Activated CD4-positive, alpha-beta memory T cell treated with anti-CD3 and anti-CD28 coated beads for 36 hours (primary cell): ENCODE measurements around the gene SDCCAG8. TPM values are rescaled to one million over a fixed set of nuclear protein-coding genes. Genes with fewer than 3 reads are reported as not detected.

ENCODE experiments used
- CTCF ChIA-PET: fragments of 350-600 bp; sonication (Branson Sonifier 250); formaldehyde crosslinking; loops from one replicate; lab custom pipeline; 2021; ENCODE audit warnings: antibody characterized with exemption, inconsistent platforms; lab: Charles Lee
- POLR2A ChIA-PET: fragments of 350-600 bp; sonication (Branson Sonifier 250); formaldehyde crosslinking; loops from one replicate; lab custom pipeline; 2021; ENCODE audit warnings: antibody characterized with exemption; lab: Charles Lee
- DNase-seq: peaks from one replicate; pipeline ENCODE4 v3.0.0-alpha.2; 2020
- H3K27ac Mint-ChIP-seq: one replicate; pipeline ENCODE4 v1.8.0; 2021; ENCODE audit warnings: mixed read lengths
- H3K27me3 Mint-ChIP-seq: one replicate; pipeline ENCODE4 v1.8.0; 2021; ENCODE audit warnings: mixed read lengths
- H3K36me3 Mint-ChIP-seq: one replicate; pipeline ENCODE4 v1.8.0; 2021; ENCODE audit warnings: mixed read lengths
- H3K4me1 Mint-ChIP-seq: one replicate; pipeline ENCODE4 v1.8.0; 2021; ENCODE audit warnings: low read depth, mixed read lengths
- H3K4me3 Mint-ChIP-seq: one replicate; pipeline ENCODE4 v1.8.0; 2021; ENCODE audit warnings: mild to moderate bottlenecking, mixed read lengths
- H3K9me3 Mint-ChIP-seq: one replicate; pipeline ENCODE4 v1.8.0; 2021; ENCODE audit warnings: mixed read lengths
- intact Hi-C: fragments of 100-400 bp; cut with micrococcal nuclease; formaldehyde crosslinking; loops from one replicate; pipeline ENCODE4 v1.15.1; 2023
- total RNA-seq, 2 experiments: library from RNA; stranded (reverse); gene quantifications; one replicate each; pipeline ENCODE4 v1.2.3, GENCODE V29; 2021

The SDCCAG8 gene
- total RNA-seq, 2 experiments from 2014 or later = 20.7 to 23.2 TPM

GRCh38 chr1:243477731-243478290, 222.0 kb downstream of the SDCCAG8 start:
- Mint-ChIP-seq H3K27me3 (no peaks in the 10 kb centered on the region), H3K27ac (no peak overlapping the region), H3K4me3 (no peak overlapping the region), H3K36me3 (peaks cover 15% of the 10 kb centered on the region), H3K9me3 (no peaks in the 10 kb centered on the region), H3K4me1 (peaks cover 18% of the 10 kb centered on the region)
- intact Hi-C loops = no loop called here
- DNase-seq = no peak
- POLR2A ChIA-PET = no interaction called here
- CTCF ChIA-PET = interaction anchor here (1.3 kb wide), 1 partner anchor 9 kb away, joined by 3 read pairs; no protein-coding TSS in a partner anchor

DNA sequence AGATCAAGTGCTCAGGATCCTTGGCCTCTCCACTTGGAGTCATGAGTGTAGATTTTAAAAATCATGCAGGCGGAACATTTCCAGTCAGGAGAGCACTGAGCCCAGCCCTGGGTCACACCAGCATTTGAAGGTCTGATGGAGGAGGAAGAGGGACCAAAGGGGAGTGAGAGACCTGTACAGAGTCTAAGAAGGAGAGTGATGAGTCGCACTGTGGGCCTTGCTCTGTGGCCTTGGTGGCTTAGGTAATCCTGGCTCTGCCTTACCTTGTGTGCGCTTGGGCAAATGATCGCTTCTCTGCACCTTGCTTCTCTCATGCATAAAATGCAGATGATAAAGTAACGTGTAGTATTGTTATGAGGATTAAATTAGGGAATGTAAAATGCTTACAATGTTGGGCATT, 225.3 kb downstream of the SDCCAG8 start:
- CTCF ChIA-PET = no interaction called here
- Mint-ChIP-seq H3K4me1 (peaks cover 16% of the 10 kb centered on the region), H3K27me3 (no peaks in the 10 kb centered on the region), H3K4me3 (no peak overlapping the region), H3K27ac (no peak overlapping the region), H3K36me3 (peaks cover 4% of the 10 kb centered on the region), H3K9me3 (no peaks in the 10 kb centered on the region)
- no peak for DNase-seq
- intact Hi-C loops = no loop called here
- POLR2A ChIA-PET = no interaction called here

DNA sequence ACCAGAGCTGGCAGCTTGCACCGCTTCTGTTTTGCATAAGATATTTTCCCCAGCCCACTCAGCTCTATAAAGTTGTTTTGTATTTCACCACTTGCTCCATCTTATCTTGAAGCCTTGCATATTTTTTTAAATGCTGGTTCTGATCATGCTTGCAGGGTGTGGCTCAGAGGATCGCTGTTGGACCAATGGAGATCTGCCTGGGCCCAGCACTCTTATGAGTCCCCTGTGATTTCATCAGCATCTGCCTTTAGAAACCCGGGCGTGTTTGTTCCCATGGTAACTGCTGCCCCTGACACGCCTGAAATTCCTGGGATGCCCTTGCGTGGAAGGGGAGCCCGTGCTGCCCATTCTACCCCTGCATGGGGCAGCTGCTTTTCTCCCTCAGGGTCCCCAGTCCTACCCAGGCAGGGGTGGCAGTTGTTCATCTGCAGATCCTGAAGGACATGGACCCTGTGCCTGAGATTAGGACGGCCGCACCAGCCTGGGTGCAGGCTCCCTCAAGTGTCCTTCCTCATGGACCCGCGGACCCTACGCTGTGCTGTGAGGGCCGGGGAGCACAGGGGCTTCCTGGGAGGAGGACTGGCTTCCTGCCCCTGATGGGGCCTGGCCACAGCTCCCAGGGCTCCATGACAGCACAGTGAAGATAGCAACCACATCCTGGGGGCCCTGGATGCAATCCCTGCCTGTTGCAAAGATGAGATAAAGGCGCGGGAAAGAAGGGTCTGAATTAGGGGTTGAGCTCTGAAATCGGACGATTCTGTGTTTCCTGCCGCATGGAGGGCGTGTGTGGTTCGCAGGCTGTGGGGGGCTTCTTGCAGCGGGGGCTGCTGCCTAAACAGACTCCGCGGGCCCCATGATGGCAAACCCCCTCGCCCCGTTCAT, 226.5 kb downstream of the SDCCAG8 start:
- peaks cover 16% of the 10 kb centered on the region for H3K4me1 Mint-ChIP-seq
- no peaks in the 10 kb centered on the region for H3K36me3 Mint-ChIP-seq
- peak overlapping the region; percentile 50 for H3K4me3 Mint-ChIP-seq
- intact Hi-C loops = no loop called here
- DNase-seq = peak; percentile 25
- CTCF ChIA-PET = no interaction called here
- no peaks in the 10 kb centered on the region for H3K9me3 Mint-ChIP-seq
- no peak overlapping the region for H3K27ac Mint-ChIP-seq
- POLR2A ChIA-PET = no interaction called here
- no peaks in the 10 kb centered on the region for H3K27me3 Mint-ChIP-seq

- ChIA-PET POLR2A (no interaction called here), CTCF (no interaction called here)
- DNase-seq = peak; percentile 17
- intact Hi-C loops = no loop called here
- no peak overlapping the region for H3K27ac Mint-ChIP-seq
- peaks cover 16% of the 10 kb centered on the region for H3K4me1 Mint-ChIP-seq
- no peaks in the 10 kb centered on the region for H3K9me3 Mint-ChIP-seq
- no peaks in the 10 kb centered on the region for H3K36me3 Mint-ChIP-seq
- peak overlapping the region; percentile 50 for H3K4me3 Mint-ChIP-seq
- no peaks in the 10 kb centered on the region for H3K27me3 Mint-ChIP-seq
Measured at GRCh38 chr1:243483071-243483771, 227.4 kb downstream of the SDCCAG8 start.

- Mint-ChIP-seq H3K27me3 (no peaks in the 10 kb centered on the region), H3K4me3 (no peak overlapping the region), H3K36me3 (no peaks in the 10 kb centered on the region), H3K9me3 (no peaks in the 10 kb centered on the region), H3K4me1 (peaks cover 16% of the 10 kb centered on the region), H3K27ac (no peak overlapping the region)
- intact Hi-C loops = no loop called here
- no peak for DNase-seq
- CTCF ChIA-PET = no interaction called here
- POLR2A ChIA-PET = interaction anchor here (0.5 kb wide), 1 partner anchor 41 kb away, joined by 7 read pairs; no protein-coding TSS in a partner anchor
Measured at GRCh38 chr1:243483952-243484351, 228.1 kb downstream of the SDCCAG8 start.

DNA sequence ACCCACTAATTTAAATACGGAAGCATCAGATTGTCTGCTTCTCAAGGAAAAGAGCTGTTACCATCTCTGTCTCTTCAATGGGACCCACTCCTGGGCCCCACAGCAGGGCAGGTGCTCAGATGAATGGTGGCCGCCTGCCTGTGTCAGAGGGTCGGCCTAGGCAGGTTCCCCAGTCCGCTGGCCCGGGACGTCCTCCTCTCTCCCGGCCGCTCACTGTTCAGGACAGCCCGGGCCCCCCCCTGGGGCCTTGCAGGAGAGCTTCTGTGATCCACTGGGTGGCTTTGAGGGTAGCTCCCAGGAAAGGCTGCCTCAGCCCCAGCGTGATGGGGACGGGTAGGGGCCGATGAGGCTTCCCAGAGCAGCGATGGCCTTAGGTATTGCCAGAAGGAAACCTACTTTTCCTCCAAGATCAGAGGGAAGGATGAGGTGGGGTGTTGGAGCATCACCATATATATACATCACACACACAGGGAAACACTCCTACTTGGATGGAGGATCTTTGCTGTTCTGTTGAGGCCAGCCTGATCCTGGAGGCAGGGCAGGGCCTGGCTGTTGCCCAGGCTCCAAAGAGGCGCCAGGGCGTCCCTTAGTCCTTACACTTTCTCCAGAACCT, 231.3 kb downstream of the SDCCAG8 start:
- no peak overlapping the region for H3K4me3 Mint-ChIP-seq
- intact Hi-C loops = no loop called here
- peaks cover 8% of the 10 kb centered on the region for H3K4me1 Mint-ChIP-seq
- POLR2A ChIA-PET = no interaction called here
- no peaks in the 10 kb centered on the region for H3K27me3 Mint-ChIP-seq
- CTCF ChIA-PET = no interaction called here
- no peaks in the 10 kb centered on the region for H3K36me3 Mint-ChIP-seq
- no peak for DNase-seq
- no peak overlapping the region for H3K27ac Mint-ChIP-seq
- no peaks in the 10 kb centered on the region for H3K9me3 Mint-ChIP-seq

DNA sequence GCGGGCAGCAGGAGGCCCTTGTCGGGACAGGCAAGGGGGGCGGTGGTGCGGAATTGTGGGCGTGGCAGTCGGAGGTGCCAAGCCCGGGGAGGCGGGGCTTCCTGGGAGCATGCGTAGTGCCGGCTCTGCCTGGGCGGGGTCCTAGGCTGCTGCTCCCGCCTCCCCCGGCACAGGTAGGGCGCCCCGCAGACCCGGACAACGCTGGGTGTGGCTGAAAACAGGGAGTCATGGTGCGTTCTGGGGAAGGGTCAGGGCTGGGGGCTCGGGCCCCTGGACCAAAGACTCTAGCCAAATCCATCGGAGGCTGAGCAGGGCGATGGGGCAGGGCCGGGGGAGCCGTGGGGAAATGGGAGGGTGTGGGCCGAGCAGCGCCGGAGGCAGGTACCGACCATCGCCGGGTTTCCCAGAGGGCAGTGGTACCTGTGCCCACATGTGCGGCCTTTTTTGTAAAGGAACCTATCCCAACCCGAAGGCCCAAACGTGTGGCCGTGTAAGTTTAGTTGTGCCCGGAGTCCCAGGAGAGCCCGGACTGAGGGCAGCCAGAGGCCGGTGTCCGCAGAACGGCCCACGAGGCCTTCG, 231.9 kb downstream of the SDCCAG8 start:
- CTCF ChIA-PET = interaction anchor here (0.9 kb wide), 1 partner anchor 144 kb away, joined by 3 read pairs; no protein-coding TSS in a partner anchor
- no peak overlapping the region for H3K4me3 Mint-ChIP-seq

GRCh38 chr1:243488459-243489157, 232.8 kb downstream of the SDCCAG8 start:
- CTCF ChIA-PET = interaction anchor here (0.9 kb wide), 1 partner anchor 145 kb away, joined by 3 read pairs; no protein-coding TSS in a partner anchor
- no peak overlapping the region for H3K4me3 Mint-ChIP-seq

More for the DNA sequence above, 231.9 kb downstream of the SDCCAG8 start:
- POLR2A ChIA-PET = no interaction called here
- Mint-ChIP-seq H3K36me3 (no peaks in the 10 kb centered on the region), H3K4me1 (peaks cover 2% of the 10 kb centered on the region), H3K9me3 (no peaks in the 10 kb centered on the region), H3K27ac (no peak overlapping the region), H3K27me3 (no peaks in the 10 kb centered on the region)
- no peak for DNase-seq
- intact Hi-C loops = no loop called here

GRCh38 chr1:243489158-243489527, 233.3 kb downstream of the SDCCAG8 start:
- intact Hi-C loops = no loop called here
- Mint-ChIP-seq H3K36me3 (no peaks in the 10 kb centered on the region), H3K4me1 (no peaks in the 10 kb centered on the region), H3K27me3 (no peaks in the 10 kb centered on the region), H3K27ac (no peak overlapping the region), H3K9me3 (no peaks in the 10 kb centered on the region), H3K4me3 (no peak overlapping the region)
- POLR2A ChIA-PET = no interaction called here
- CTCF ChIA-PET = no interaction called here
- no peak for DNase-seq

More at GRCh38 chr1:243488459-243489157, 232.8 kb downstream of the SDCCAG8 start:
- intact Hi-C loops = no loop called here
- no peaks in the 10 kb centered on the region for H3K27me3 Mint-ChIP-seq
- POLR2A ChIA-PET = no interaction called here
- H3K4me1 Mint-ChIP-seq = no peaks in the 10 kb centered on the region
- no peaks in the 10 kb centered on the region for H3K36me3 Mint-ChIP-seq
- DNase-seq = no peak
- H3K9me3 Mint-ChIP-seq = no peaks in the 10 kb centered on the region
- H3K27ac Mint-ChIP-seq = no peak overlapping the region

DNA sequence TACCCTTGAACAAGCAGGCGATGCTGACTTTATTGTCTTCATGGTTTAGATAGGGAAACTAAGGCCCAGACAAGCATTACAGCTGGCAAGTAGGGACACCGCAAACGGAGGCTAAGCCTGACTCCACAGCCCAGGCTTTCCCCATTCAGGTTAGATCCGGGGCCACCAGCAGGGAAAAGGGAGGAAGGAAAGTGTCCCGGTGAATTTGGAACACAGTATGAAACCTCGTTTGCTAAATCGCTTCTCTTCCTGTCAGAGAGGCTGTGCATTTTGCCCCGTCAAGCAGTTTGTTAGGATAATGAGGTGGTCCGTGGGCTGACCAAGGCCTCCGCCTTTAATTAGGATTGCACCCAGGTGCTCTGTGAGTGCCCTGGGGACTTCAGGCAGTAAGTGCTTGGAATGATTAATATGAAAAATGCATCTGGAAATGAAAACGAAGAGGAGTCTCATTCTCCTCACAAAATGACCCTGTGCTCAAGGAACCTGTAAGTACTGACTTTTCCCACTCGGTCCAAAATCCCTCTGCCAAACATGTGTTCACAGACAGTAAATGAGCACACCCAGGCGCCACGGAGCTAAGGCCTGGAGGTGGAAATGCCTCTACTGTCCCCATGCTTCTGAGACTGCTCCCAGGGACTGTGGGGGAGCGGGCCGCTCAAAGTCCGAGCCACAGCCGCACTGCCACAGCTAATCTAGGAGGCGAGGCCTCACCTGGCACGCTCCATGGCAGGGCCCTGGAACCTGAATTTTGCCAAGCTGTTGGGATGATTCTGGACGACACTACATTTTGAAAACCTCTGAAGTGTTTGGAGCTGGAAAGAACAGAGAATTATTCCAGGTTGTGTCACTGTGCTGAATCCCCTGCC, 234.1 kb downstream of the SDCCAG8 start:
- Mint-ChIP-seq H3K9me3 (no peaks in the 10 kb centered on the region), H3K4me1 (no peaks in the 10 kb centered on the region), H3K4me3 (no peak overlapping the region), H3K27ac (no peak overlapping the region), H3K36me3 (no peaks in the 10 kb centered on the region), H3K27me3 (no peaks in the 10 kb centered on the region)
- ChIA-PET CTCF (no interaction called here), POLR2A (no interaction called here)
- intact Hi-C loops = no loop called here
- no peak for DNase-seq
